ENCODE results near the gene RNU1-1. TPM values are rescaled to one million over a fixed set of nuclear protein-coding genes. Genes with fewer than 3 reads are reported as not detected.
A peak's percentile ranks its signal among the peaks of the same experiment; 100 is the strongest.
"Not testable (repeated sequence)": the region's sequence is repeated elsewhere in the genome, so short reads cannot be mapped to it uniquely, and the experiment has no call there.

The RNU1-1 gene
- total RNA-seq, 2 donors from 2014 or later = 1,100 to 1,278 TPM

DNA sequence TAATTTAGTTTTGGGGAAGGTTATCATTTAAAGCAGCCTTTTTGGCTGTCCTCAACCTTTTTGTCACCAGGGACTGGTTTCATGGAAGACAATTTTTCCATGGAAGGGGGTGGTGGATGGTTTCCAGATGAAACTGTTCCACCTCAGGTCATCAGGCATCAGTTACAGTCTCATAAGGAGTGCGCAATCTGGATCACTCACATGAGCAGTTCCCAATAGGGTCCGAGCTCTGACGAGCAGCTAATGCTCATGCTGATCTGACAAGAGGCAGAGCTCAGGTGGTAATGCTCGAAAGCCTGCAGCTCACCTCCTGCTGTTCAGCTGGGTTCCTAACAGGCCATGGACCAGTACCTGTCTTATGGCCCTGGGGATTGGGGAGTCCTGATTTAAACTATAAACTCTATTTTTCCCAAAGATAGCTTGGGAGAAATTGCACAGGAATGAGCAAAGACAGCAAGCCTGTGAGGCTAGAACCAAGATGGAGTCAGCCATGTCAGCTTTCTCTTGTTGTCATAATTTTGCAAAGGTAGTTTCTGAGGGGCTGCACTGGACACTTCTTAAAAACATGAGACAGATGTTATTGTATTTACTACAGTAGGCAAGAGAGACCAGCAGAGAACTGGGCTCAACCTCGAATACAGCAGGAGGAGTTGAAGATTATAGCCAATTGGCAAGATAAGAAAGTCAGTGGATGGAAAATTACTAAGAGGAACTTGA is 2.8 kb upstream of the RNU1-1 start:
- not testable (repeated sequence) for H3K4me3 Mint-ChIP-seq; H3K27ac Mint-ChIP-seq; H3K36me3 Mint-ChIP-seq (ENCODE audit: insufficient read depth in 2 of 2); H3K4me1 Mint-ChIP-seq (ENCODE audit: low read depth); DNase-seq; H3K9me3 Mint-ChIP-seq; ATAC-seq (replicated peaks in 1 of 2)
- peaks cover 40% of the 10 kb centered on the region for H3K27me3 Mint-ChIP-seq (ENCODE audit: low read depth)

DNA sequence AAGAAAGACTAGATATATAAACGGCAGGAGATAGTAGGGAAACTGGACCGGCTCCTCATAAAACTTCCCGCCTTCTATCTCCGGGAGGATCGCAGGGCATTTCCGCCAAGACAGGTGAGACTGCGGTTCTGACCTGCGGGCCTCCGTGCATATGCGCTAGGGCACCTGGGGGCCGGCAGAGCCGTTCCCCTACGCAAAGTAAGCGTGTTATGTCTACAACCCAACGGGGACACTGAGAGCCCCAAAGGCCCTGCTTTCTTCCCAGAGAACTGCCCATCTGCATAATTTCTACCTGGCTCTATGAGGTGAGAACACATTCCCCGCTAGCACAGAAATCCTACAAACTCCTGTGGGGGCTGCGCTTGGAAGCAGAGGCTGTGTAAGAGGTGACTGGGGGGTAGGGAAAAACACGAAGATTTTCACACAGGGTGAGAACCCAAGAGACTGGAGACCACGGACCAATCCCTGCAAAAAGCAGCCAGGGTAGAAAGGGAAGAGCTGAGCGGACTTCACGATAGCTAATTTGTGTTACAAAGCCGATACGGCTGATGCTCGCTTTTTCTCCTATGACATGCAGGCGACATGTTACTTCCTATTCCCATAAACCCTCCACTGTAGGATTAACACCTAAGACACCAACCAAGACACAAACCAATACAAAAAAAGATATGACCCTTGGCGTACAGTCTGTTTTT is 526 bp downstream of the RNU1-1 start:
- ATAC-seq (replicated peaks in 1 of 2) = peak; percentile 93 to 97
- not testable (repeated sequence) for H3K9me3 Mint-ChIP-seq

DNA sequence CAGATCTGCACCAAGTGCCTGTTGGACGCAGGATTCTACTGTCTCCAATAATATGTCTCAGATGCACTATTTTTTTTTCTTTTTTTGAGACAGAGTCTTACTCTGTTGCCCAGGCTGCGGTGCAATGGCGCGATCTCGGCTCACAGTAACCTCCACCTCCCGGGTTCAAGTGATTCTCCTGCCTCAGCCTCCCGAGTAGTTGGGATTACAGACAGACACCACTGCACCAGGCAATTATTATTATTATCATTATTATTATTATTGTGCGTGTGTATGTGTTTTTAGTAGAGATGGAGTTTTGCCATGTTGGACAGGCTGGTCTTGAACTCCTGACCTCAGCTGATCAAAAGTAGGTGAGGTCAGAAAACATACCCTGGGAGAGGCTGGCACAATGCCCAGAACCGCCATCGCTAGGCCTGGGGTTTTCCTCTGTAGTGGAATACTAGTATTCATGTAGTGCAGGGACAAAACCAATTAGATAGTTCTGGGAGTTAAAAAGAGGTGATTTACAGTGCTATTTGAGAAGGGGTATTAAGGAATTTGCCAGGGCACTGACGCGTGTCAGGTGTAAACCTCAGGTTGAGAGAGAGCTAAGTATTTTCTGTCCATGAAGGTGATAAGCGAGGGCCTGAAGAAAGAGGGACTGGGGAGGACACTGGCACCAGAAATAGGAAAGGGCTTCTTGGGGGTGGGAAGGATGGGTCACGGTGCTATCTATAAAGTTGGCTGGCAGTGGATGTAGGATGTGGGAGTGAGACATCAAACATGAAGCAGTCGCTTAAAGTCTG is 1.3 kb downstream of the RNU1-1 start:
- H3K27ac Mint-ChIP-seq; H3K36me3 Mint-ChIP-seq (ENCODE audit: insufficient read depth in 2 of 2); H3K4me1 Mint-ChIP-seq (ENCODE audit: low read depth); H3K4me3 Mint-ChIP-seq; H3K9me3 Mint-ChIP-seq; H3K27me3 Mint-ChIP-seq (ENCODE audit: low read depth): not testable (repeated sequence)
- DNase-seq (peak; percentile 53 to 67), ATAC-seq (replicated peaks in 1 of 2) (peak; percentile 29 to 66)

More for the DNA sequence above, 526 bp downstream of the RNU1-1 start:
- H3K27me3 Mint-ChIP-seq (ENCODE audit: low read depth) = peaks cover 15% of the 10 kb centered on the region
- not testable (repeated sequence) for H3K4me1 Mint-ChIP-seq (ENCODE audit: low read depth); H3K36me3 Mint-ChIP-seq (ENCODE audit: insufficient read depth in 2 of 2); H3K4me3 Mint-ChIP-seq; H3K27ac Mint-ChIP-seq
- DNase-seq = peak; percentile 88 to 89

DNA sequence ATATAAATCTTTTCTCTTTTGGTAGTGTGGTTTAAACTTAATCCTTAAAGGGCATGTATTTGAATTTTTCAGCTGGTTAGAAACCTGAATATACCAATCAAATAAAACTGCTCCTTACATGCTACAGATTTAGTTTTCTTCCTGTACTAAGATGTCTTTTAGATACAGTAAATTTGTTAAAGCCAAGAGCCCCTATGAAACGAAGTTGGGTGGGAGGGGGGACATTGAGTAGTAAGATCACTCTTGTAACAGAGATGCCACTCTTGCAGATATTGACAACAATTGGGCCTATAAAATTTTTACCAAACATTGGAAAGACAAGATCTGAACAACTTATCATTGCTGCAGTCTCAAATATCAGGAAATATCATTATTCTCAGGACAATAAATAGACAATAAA is 2.2 kb downstream of the RNU1-1 start:
- not testable (repeated sequence) for H3K4me3 Mint-ChIP-seq

DNA sequence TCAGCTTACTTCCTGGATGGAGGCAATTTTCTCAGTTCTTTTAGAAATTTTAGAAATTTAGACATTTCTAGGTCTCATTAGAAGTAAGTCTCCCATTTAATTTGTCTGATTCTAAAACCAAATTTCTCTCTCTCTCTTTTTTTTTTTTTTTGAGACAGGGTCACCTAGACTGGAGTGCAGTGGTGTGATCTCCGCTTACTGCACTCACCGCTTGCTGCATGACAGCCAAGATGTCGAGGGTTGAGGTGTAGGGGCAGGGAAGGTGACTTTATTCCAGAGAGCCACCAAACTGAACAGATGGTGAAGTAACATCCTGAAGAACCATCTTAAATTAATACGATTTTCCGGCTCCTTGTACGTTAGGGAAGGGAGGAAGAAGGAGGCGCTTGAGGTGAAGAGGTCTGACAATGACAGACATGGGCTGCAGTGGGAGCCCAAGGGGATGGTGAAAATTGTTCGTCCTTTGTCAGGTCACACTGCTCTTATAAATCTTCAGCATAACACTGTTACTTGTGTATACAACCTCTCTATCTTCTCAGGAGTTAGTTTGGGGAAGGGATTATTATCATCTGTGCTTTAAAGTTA is 5.1 kb downstream of the RNU1-1 start:
- H3K4me3 Mint-ChIP-seq; H3K9me3 Mint-ChIP-seq; H3K27ac Mint-ChIP-seq; ATAC-seq (replicated peaks in 1 of 2); H3K4me1 Mint-ChIP-seq (ENCODE audit: low read depth); H3K36me3 Mint-ChIP-seq (ENCODE audit: insufficient read depth in 2 of 2); H3K27me3 Mint-ChIP-seq (ENCODE audit: low read depth): not testable (repeated sequence)
- DNase-seq = peak; percentile 43 to 44

More for the DNA sequence above, 2.2 kb downstream of the RNU1-1 start:
- H3K36me3 Mint-ChIP-seq (ENCODE audit: insufficient read depth in 2 of 2); ATAC-seq (replicated peaks in 1 of 2); H3K4me1 Mint-ChIP-seq (ENCODE audit: low read depth); DNase-seq; H3K9me3 Mint-ChIP-seq; H3K27me3 Mint-ChIP-seq (ENCODE audit: low read depth); H3K27ac Mint-ChIP-seq: not testable (repeated sequence)

DNA sequence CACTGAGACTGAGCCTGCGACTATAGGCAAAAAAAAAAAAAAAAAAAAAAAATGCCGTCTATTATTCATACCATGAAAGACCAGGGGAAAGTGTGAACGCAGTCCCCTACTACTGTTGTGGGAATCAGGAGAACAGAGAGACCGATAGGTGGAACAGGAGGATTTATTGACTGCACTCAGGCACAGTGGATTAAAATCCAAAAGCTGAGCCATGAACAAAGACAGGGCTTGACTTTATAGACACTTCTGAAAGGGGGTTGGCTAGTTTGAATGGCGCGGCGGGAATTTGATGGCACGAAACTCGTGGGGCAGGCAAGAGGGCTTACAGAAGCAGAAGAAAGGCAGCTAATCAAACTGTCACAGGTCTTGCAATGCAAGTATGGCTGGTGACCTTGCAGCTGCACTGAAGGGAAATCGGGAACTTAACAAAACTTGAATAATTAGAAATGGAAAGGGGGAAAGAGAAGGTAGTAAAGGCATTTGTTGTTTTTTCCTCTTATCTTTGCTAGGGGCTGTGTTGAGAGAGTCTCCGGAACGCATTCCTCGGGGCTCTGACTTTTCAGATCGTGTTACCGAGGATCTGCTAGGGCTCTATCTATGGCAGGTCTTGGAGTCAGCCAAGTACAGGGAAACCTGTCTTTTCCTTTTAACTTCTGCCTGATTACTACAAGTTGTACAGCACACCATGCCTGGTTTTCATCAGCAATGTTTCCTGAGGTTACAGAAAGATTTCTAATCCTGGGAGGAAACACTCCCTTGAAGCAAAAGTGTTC is 7.5 kb downstream of the RNU1-1 start:
- H3K27me3 Mint-ChIP-seq (ENCODE audit: low read depth); DNase-seq; H3K27ac Mint-ChIP-seq; H3K4me1 Mint-ChIP-seq (ENCODE audit: low read depth); H3K36me3 Mint-ChIP-seq (ENCODE audit: insufficient read depth in 2 of 2); H3K4me3 Mint-ChIP-seq; H3K9me3 Mint-ChIP-seq; ATAC-seq (replicated peaks in 1 of 2): not testable (repeated sequence)

DNA sequence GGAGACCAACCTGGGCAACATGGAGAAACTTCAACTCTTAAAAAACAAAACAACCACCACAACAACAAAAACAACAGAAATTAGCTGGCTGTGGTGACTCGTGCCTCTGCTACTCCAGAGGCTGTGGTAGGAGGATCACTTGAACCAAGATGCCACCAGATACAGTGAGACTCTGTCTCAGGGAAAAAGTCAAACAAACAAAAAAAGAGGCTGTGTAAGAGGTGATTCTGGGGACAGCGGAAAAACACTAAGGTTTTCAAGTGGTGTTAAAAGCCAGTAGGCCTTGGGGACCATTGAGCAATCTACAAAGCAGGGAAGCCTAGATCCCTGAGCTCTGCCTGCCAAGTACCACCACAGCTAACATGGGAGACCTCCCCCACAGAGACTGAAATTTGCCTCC is 8.2 kb downstream of the RNU1-1 start:
- not testable (repeated sequence) for H3K4me1 Mint-ChIP-seq (ENCODE audit: low read depth); H3K27ac Mint-ChIP-seq; H3K4me3 Mint-ChIP-seq; H3K36me3 Mint-ChIP-seq (ENCODE audit: insufficient read depth in 2 of 2); H3K27me3 Mint-ChIP-seq (ENCODE audit: low read depth); DNase-seq; ATAC-seq (replicated peaks in 1 of 2); H3K9me3 Mint-ChIP-seq

DNA sequence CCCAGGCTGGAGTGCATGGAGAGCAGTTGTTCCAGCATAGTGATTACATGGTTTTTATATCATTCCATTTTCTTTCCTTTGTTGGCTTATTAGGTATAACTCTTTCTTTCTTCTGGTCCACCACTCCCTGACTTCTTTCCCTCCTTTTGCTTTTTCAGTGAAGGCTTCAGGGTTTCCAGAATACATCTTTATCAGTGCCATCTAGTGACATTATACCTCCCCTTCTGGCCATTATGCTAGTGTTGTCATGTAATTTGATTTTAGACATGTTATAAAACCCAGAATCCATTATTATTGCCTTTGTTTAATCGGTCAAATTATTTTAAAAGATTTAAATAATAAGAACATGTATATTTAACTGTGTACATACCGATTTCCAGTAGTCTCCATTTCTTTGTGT is 10.6 kb downstream of the RNU1-1 start:
- ATAC-seq (replicated peaks in 1 of 2) (no peak), DNase-seq (no peak)
- H3K4me1 Mint-ChIP-seq (ENCODE audit: low read depth) = peaks cover 7% of the 10 kb centered on the region
- no peak overlapping the region for H3K4me3 Mint-ChIP-seq
- H3K36me3 Mint-ChIP-seq (ENCODE audit: insufficient read depth in 2 of 2) = peaks cover 0 to 2% of the 10 kb centered on the region in 2 donors
- H3K27me3 Mint-ChIP-seq (ENCODE audit: low read depth) = no peaks in the 10 kb centered on the region
- no peak overlapping the region for H3K27ac Mint-ChIP-seq
- peaks cover 0 to 3% of the 10 kb centered on the region in 2 donors for H3K9me3 Mint-ChIP-seq

DNA sequence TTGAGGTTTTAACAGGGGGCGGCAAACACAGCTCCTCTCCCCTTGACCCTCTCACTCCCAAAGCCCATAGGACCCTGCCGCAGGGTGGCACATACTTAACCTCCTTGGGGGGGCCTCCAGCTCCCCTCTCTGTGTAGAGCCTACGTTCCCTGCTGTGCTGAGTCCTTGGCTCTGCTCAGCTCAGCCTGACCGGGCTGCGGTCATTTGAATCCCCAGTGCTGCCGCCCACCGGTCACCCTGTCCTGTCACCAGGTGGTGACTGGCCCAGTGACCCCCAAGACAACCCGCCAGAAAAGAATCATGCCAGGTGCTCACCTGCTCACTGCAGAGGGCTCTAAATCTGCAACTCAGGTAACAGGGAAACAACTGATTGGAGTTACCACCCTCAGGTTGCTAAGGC is 12.6 kb downstream of the RNU1-1 start:
- H3K4me3 Mint-ChIP-seq = peak overlapping the region in 1 of 2 donors; percentile 19
- not testable (repeated sequence) for ATAC-seq (replicated peaks in 1 of 2); H3K36me3 Mint-ChIP-seq (ENCODE audit: insufficient read depth in 2 of 2); DNase-seq; H3K27me3 Mint-ChIP-seq (ENCODE audit: low read depth); H3K27ac Mint-ChIP-seq; H3K9me3 Mint-ChIP-seq
- H3K4me1 Mint-ChIP-seq (ENCODE audit: low read depth) = peaks cover 21% of the 10 kb centered on the region

DNA sequence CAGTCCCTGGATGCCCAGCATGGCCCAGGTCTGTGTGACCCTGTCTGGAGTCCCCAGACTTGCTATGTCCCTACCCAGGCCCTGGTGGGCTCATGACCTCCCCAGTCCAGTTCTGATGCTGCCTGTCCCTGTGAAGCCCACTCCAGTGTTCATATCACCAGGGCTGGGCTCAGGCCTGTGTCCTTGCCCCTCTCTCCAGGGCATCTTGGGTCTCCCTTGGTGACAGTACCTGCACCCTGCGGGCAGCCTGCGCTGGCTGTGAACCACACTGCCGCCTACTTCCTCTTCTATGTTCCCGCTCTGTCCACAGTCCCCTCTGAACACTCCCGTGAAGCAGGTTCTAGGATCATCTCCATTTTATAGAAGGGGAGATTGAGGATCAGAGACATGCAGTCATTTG is 13.1 kb downstream of the RNU1-1 start:
- not testable (repeated sequence) for H3K9me3 Mint-ChIP-seq; ATAC-seq (replicated peaks in 1 of 2); DNase-seq; H3K27me3 Mint-ChIP-seq (ENCODE audit: low read depth); H3K36me3 Mint-ChIP-seq (ENCODE audit: insufficient read depth in 2 of 2); H3K27ac Mint-ChIP-seq
- Mint-ChIP-seq H3K4me1 (ENCODE audit: low read depth) (peaks cover 21% of the 10 kb centered on the region), H3K4me3 (peak overlapping the region in 1 of 2 donors; percentile 19)

DNA sequence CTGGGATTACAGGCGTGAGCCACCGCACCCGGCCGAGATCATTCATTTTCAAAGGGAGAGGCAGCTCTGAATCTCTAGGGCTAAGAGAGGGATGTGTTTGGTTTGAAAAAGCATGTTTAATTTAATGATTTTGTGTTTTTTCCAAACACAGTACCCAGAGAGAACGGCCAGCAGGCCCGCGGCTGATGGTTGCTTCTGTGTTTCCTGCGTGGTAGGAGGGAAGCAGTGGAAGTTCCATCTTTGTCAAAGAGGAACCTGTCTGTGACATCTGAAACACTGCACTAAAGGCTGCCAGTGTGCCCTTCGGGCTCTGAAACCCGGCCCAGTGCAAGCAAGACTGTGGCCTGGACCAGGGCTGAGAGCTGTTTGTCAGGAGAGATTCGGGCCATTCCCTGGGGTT is 13.6 kb downstream of the RNU1-1 start:
- not testable (repeated sequence) for H3K9me3 Mint-ChIP-seq; H3K27me3 Mint-ChIP-seq (ENCODE audit: low read depth); H3K36me3 Mint-ChIP-seq (ENCODE audit: insufficient read depth in 2 of 2); H3K27ac Mint-ChIP-seq; ATAC-seq (replicated peaks in 1 of 2); DNase-seq
- H3K4me1 Mint-ChIP-seq (ENCODE audit: low read depth) = peaks cover 21% of the 10 kb centered on the region
- peak overlapping the region; percentile 86 to 90 for H3K4me3 Mint-ChIP-seq

DNA sequence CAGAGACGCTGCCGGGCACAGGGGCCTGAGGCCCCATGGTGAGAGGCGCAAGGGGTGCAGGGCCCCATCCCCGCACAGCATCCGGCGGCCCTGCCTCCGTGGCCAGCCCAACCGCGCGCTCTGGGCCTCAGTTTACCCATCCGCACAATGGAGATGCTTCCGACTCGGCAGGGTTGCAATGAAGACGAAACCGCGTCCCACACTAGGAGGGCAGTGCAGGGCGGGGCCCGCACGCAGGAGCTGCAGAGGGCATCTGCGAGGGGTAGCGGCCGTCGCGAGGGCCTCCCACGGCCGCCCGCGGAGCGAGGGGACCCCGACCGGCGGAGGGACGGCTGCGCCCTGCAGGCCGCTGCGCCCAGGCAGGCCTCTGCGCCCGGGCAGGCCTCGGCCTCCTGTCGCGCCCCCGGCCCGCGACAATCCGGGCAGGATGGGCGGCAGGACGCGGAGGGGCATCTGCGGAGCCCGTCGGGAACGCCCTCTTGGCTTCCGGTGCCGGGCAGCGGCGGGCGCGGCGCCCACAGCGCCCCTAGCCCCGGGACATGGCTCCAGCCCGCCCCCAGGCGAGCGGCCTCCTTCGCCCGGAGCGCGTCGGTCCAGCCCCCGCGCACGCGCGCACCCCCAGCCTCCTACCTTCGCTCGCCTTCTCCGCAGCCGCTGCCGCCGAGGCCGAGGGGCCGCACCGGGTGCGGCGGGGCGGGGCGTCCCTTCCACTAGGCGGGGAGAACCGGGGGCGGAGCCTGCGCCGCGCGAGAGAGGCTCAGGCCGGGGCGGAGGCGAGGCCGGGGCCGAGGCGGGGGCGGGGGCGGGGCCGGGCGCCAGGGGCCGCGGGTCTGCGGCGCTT is 15.3 kb downstream of the RNU1-1 start:
- H3K27me3 Mint-ChIP-seq (ENCODE audit: low read depth) = no peaks in the 10 kb centered on the region
- no peak overlapping the region for H3K27ac Mint-ChIP-seq
- H3K36me3 Mint-ChIP-seq (ENCODE audit: insufficient read depth in 2 of 2) = no peaks in the 10 kb centered on the region
- no peaks in the 10 kb centered on the region for H3K9me3 Mint-ChIP-seq
- peak overlapping the region; percentile 86 to 90 for H3K4me3 Mint-ChIP-seq
- H3K4me1 Mint-ChIP-seq (ENCODE audit: low read depth) = peaks cover 21% of the 10 kb centered on the region
- ATAC-seq (replicated peaks in 1 of 2) = peak; percentile 93 to 94
- peak; percentile 92 for DNase-seq

Data from activated T-cell treated with anti-CD3 and anti-CD28 coated beads, Interleukin-2, amount 50 U/mL, for 72 hours (primary cell).